ENCODE data around the gene TDRD9.

Gene TDRD9

GRCh38 chr14:104081261-104081835, 153.1 kb downstream of the TDRD9 start:
- DNase-seq, result no peak

DNA sequence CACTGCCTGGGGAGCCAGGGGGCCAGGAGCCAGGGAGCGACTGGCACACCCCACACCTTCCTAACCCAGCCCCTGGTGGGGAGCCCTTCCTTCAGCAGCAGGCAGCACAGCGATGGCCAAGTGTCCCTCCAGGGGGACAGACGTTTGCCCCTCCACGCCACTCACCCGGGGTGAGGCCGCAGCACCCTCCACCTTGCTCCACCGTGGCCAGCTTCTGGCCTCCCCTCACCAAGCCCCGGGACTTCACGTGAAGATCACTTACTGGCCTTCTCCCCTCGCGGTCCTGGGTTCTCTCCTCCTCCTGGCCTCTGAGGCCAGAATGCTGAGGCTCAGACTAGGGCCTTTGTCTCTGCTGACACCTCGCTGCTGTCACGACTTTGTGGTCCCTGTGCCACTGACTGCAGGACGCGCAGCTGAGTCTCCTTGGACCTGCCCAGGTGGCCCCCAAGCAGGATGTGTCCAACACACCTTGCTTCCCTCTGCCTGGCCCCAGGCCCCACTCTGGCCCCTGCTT, 153.8 kb downstream of the TDRD9 start:
- DNase-seq, result no peak

DNA sequence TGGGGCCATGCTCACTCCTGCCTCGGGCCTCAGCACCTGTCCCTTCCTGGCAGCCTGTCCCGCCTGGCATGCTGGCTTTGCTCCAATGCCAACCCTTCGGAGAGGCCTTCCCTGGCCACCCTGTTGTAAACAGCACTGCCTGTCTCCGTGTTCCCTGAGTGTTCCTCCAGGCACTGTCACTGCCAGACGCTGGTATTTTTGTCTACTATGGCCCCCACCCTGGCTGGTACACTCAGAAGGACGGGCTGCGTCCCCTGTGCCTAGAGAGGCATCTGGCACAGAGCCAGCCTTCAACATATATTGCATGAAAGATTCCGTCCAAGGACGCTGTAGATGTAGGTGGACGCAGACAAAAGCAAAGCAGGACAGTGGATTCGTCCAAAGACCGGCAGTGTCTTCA, 154.6 kb downstream of the TDRD9 start:
- DNase-seq, result no peak

- DNase-seq, result no peak
Measured at GRCh38 chr14:104084251-104085002, 156.2 kb downstream of the TDRD9 start.

DNA sequence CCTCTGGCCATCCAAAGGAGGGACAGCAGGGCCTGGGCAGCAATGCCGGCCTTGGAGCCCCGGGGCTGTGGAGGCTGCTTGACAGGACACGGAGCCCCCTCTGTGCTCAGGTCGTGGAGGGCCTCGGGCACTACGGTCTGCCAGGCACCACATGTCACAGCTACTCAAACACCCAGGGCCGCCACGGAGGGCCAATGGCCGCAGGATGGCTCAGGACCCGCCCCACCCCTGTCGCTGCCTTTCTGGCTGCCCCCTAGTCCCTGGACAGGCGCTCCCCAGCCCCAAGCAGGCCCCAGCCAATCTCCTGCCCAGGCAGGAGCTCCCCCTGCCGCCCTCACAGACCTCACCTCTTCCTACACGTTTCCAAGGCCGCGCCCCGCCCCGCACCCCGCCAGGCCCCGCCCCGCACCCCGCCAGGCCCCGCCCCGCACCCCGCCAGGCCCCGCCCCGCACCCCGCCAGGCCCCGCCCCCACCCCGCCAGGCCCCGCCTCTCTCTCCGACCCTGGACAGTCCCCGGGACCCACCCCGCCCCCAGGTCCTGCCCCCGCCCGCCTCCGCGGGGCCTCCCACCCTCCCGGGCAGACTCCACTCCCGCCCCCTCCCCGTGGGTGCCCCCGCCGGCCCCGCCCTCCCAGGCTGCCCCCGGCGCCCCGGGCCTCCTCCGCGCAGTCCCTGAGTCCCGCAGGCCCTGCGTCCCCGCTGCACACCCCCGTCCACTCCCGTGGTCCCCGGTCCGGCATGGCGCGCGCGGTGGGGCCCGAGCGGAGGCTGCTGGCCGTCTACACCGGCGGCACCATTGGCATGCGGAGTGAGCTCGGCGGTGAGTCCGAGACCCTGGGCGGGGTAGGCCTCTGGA, 157.0 kb downstream of the TDRD9 start, which contains the start of gene ASPG:
TSS of gene ASPG (plus strand) at position 669 of the 857 bp plus-strand sequence. CDS start at position 740, 71 bp downstream.
- no peak for DNase-seq

DNA sequence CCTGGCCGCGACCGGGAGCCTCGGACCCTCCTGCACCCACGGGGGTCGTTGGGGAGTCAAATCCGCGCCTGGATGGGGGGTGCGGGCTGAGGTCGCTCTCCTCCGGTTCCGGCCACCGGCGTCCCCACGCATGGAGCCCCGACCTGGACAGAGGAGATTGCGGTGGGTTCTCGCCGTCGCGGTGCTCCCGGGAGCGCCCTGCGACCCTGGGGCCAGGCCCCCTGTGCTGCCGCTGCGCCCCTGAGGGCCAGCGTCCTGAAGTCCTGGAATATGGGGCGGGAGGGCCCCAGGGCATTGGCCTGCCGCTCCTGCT, 157.6 kb downstream of the TDRD9 start:
- DNase-seq, result no peak

GRCh38 chr14:104086210-104086660, 158.0 kb downstream of the TDRD9 start:
- no peak for DNase-seq

DNA sequence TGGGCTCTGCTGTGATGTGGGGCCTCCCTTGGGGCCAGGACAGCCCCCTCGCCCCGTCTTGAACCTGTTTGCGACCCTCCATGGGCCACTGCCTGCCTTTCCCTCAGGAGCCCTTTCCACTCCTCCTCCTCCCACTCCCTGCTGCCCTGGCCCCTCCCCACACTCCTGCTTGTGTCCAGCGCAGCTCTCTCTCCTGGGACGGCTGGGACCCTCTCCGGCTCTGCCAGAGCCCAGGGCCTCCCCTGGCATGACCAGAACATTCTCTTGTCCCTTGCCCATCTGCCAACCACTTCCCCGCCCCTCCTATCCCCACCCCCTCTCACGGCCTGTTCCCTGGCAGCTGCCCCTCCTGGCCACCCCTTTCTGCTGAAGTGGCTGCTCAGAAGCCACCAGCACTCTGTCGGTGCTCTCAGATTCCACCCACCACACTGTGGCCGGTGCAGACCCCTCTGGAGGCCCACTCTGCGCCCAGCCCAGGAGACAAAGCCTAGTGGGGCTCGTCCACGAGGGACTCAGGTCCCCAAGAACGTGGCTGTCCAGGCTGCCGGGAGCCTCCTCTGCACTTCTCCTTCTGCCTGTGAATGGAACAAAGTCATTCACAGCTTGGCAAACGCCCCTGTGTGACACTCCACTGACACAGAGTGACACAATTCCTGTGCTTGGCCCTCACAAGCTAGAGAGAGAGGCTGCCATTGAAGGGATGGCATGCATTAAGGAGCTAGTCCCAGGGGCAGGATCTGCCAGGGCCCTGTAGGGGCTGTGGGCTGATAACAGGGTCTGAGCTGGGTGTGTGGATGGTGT, 158.6 kb downstream of the TDRD9 start:
- DNase-seq, result no peak

GRCh38 chr14:104087505-104087904, 159.2 kb downstream of the TDRD9 start:
- no peak for DNase-seq

DNA sequence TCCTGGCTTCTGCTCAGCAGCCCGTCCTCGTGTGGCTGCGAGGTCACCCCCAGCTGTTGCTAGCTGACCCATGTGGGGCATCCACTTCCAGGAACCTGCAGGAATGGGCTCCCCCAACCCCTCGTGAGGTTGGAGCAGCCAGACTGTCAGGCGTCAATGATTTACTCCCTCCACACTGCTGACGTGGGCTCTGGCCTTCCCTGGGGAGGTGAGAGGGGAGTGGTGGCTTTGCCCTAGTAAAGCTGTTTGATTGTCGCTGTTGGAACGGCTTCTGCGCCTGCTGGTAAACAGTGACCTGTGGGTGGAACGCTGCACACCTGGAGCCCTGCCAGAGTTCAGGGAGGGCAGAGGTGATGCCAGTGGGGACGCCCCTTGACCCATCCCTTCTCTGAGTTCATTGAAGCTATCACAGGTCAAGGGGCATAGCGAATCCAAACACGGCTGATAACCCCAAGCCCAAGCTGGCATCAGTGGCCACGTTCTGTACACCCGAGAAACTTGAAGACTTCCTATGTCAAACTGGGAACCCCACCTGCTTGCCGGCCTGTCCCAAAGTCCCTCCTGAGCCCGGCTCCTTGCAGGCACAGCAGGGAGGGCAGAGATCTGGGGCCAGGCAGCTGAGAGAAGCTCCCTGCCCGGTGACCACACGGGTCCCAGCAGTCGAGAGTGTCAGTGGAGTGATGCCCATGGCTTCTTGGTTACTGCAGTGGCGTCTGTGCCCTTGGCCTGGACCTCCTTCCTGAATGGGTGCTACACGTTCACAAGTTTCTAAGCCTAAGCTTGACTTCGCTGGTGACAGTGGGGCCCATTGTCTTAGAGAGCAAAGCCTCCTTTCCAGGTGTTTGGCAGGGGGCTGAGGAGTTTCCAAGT, 160.0 kb downstream of the TDRD9 start:
- DNase-seq, result no peak

GRCh38 chr14:104090071-104090748, 162.0 kb downstream of the TDRD9 start:
- DNase-seq, result no peak

- no peak for DNase-seq
Measured at GRCh38 chr14:104091061-104091926, 163.0 kb downstream of the TDRD9 start.

DNA sequence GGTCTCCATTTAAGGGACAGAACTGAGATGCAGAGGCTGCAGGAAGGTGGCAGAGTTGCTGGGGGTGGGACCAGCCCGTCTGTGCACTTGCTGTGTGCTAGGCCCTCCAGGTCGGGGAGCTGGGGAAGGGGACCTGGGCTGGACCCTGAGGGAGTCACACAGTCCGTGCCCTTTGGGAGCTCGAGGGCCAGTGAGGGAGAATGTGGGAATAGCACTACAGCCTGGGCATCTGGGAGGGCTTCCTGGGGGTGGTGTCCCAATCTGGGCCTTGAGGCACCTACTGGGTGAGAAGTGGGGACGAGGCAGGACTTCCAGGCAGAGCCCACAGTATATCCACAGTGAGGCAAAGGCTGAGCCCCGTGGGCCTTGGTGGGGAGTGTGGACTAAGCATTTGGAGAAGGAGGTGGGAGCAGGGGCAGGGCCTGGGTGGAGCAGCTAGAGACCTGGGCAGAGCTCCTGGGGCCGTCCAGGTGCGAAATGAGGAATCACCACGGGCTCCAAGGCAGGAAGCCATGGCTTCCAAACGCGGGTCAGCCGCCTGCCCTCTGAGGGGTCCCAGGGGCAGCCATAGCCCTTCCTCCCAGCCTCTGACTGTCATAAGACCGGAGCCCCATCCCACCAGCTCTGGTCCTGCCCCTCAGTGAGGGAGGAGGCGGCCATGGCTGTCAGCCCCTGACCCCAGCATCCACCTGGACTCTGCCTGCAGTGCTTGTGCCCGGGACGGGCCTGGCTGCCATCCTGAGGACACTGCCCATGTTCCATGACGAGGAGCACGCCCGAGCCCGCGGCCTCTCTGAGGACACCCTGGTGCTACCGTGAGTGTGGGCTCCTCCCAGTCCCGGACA, 163.9 kb downstream of the TDRD9 start:
- DNase-seq, result no peak

- DNase-seq, result no peak
Measured at GRCh38 chr14:104092931-104093365, 164.7 kb downstream of the TDRD9 start.

GRCh38 chr14:104093366-104094055, 165.3 kb downstream of the TDRD9 start:
- DNase-seq, result no peak

DNA sequence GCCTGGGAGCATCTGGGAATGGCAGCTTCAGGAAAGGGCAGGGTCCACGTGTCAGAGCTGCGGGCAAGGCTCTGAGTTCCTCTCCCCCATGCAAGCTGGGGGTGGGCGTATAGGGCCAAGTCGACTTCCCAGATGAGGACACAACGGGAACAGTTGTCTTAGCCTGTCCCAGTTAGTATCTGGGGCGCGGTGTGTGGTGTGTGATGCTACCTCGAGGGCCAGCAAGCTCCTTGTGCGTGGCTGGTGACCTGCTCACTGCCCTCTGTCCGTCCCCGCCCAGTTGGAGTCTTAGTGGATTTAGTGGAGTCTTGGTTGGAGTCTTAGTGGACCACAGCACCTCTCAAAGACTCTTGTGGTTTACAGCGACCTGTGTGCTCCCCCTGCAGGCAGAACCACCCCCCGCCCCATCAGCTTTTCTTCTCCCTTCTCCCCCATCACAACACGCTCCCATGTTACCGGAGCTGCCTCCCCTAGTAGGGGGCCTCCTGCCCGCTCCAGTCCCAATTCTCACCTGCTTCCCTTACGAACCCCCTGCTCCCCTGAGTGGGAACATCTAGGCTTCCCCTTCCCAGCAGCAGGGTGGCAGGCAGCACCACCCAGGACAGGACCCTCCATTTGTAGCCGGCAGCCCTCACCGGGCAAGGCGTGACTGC, 165.9 kb downstream of the TDRD9 start:
- no peak for DNase-seq

DNA sequence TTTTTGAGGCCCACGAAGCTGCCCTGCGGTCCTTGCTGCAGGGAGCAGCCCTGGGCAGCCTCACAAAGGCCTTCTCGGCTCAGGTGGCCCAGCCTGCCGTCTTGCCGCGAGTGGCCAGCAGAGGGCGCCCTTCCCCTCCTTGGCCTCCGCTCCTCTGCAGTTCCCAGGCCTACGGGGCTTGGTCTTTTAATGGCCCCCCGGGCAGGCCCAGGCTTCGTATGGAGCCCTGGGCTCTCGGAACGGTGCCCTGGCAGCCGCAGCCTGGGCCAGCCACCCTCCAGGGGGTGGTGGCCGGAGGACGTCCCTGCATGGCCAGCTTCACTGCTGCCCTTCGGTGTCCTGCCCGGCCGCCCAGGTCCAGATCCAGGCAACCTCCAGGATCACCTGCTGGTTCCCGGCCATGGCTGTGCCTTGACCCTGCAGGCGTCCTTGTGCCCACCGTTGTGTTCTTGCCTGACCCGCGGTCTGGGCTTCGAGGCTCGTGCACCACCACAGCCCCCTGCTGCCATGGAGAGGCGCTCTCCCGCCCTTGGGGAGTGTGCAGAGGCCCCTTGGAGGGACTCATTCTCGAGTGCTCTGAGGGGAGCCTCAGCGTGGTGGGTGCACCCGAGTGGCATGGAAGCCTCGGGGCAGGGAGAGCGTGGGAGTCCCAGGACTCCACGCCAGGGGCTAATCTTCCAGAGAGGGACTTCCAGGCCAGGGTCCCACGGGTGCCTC, 166.6 kb downstream of the TDRD9 start:
- DNase-seq, result peak; percentile 63 to 72

Data from activated CD4-positive, alpha-beta T cell treated with anti-CD3 and anti-CD28 coated beads, Interleukin-2, amount 50 U/mL, for 4 hours (primary cell).